Measurements from ENCODE around the gene SLC2A10.

GRCh38 chr20:46741924-46742668 is 32.6 kb downstream of the SLC2A10 start:
- TF ChIP-seq CTCF (IDR thresholded peaks at IDR 0.05; ENCODE audit: low read depth, low read length), result no peak
- no peak for TF ChIP-seq MYC (IDR thresholded peaks at IDR 0.05; ENCODE audit: low read depth, low read length)

Data from NB4 (cell line).